ENCODE results near the gene DFFA. TPM values are rescaled to one million over a fixed set of nuclear protein-coding genes. Genes with fewer than 3 reads are reported as not detected.
A peak's percentile ranks its signal among the peaks of the same experiment; 100 is the strongest.

Gene DFFA
- polyA plus RNA-seq, 3 donors, result 11.0 to 17.8 (median 17.3) TPM

DNA sequence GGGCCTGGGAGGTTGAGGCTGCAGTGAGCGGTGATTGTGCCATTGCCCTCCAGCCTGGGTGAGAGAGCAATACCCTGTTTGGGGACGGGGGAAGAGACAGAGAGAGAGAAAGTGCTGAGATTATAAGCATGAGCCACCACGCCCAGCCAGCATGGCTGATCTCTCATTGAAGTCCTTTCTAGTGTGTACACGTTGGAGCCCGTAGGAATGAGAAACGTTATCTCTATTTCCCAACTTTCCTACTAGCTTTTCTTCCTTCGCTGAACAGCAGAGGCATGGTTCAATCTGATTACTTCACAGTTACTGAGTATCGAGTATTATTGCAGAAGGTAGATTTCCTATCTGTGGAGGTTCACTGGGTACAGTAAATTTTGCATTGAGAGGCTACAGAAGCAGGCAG is 7.0 kb upstream of the DFFA start:
- Mint-ChIP-seq H3K4me1 (peaks cover 72% of the 10 kb centered on the region), H3K36me3 (peaks cover 4 to 7% of the 10 kb centered on the region in 2 donors), H3K27ac (peak overlapping the region in 1 of 7 donors; percentile 26), H3K27me3 (ENCODE audit: low read depth in 3 of 3) (no peaks in the 10 kb centered on the region), H3K4me3 (no peak overlapping the region), H3K9me3 (no peaks in the 10 kb centered on the region)
- DNase-seq, result no peak
- Histone ChIP-seq H2AFZ (ENCODE audit: insufficient read depth, low read depth, low read length, poor library complexity, severe bottlenecking) (no peak overlapping the region), H3K79me2 (ENCODE audit: insufficient read depth, low read length) (peaks cover 95% of the 10 kb centered on the region), H4K20me1 (ENCODE audit: insufficient read depth, low read length) (peaks cover 5% of the 10 kb centered on the region), H3K9me3 (replicated peaks in 1 of 2; ENCODE audit: control insufficient read depth in 1 of 2, insufficient read depth in 1 of 2, low read length in 2 of 2) (no peaks in the 10 kb centered on the region), H3K36me3 (replicated peaks in 1 of 2; ENCODE audit: control insufficient read depth in 1 of 2, insufficient read depth in 2 of 2, low read length in 2 of 2) (peaks cover 0 to 10% of the 10 kb centered on the region in 2 donors), H3K4me2 (replicated peaks; ENCODE audit: extremely low read depth, low read length, poor library complexity, severe bottlenecking) (no peak overlapping the region), H3K27me3 (ENCODE audit: control insufficient read depth in 2 of 2, insufficient read depth in 2 of 2, low read length in 2 of 2) (no peaks in the 10 kb centered on the region), H3K4me3 (replicated peaks in 1 of 3; ENCODE audit: low read depth in 2 of 3, low read length in 3 of 3) (no peak overlapping the region), H3K9ac (ENCODE audit: insufficient read depth, low read length, poor library complexity, severe bottlenecking) (no peak overlapping the region), H3K27ac (ENCODE audit: low read depth in 1 of 2, low read length in 2 of 2) (no peak overlapping the region), H3K4me1 (ENCODE audit: control insufficient read depth in 1 of 2, insufficient read depth in 2 of 2, low read length in 2 of 2) (peaks cover 33 to 61% of the 10 kb centered on the region in 2 donors)
- TF ChIP-seq, protein P1, sequence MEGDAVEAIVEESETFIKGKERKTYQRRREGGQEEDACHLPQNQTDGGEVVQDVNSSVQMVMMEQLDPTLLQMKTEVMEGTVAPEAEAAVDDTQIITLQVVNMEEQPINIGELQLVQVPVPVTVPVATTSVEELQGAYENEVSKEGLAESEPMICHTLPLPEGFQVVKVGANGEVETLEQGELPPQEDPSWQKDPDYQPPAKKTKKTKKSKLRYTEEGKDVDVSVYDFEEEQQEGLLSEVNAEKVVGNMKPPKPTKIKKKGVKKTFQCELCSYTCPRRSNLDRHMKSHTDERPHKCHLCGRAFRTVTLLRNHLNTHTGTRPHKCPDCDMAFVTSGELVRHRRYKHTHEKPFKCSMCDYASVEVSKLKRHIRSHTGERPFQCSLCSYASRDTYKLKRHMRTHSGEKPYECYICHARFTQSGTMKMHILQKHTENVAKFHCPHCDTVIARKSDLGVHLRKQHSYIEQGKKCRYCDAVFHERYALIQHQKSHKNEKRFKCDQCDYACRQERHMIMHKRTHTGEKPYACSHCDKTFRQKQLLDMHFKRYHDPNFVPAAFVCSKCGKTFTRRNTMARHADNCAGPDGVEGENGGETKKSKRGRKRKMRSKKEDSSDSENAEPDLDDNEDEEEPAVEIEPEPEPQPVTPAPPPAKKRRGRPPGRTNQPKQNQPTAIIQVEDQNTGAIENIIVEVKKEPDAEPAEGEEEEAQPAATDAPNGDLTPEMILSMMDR (IDR thresholded peaks at IDR 0.05), result no peak
- intact Hi-C loops (cut with micrococcal nuclease), result loop anchor here in 1 of 2 donors (10.0 kb wide), 1 partner anchor 94 kb away; no protein-coding TSS in a partner anchor
- 80% methylated on average over 3 of the region's 8 CpGs for WGBS (ENCODE audit: insufficient coverage)

- Mint-ChIP-seq H3K27me3 (ENCODE audit: low read depth in 3 of 3) (no peaks in the 10 kb centered on the region), H3K4me3 (peak overlapping the region; percentile 94 to 96), H3K27ac (peak overlapping the region; percentile 74 to 92 (median 84)), H3K9me3 (no peaks in the 10 kb centered on the region), H3K36me3 (peaks cover 0 to 2% of the 10 kb centered on the region in 2 donors), H3K4me1 (peaks cover 57% of the 10 kb centered on the region)
- H2AFZ ChIP-seq (ENCODE audit: insufficient read depth, low read depth, low read length, poor library complexity, severe bottlenecking), result peak overlapping the region; percentile 85
- peaks cover 5% of the 10 kb centered on the region for H4K20me1 ChIP-seq (ENCODE audit: insufficient read depth, low read length)
- 0% methylated on average over 6 of the region's 13 CpGs for WGBS (ENCODE audit: insufficient coverage)
- peaks cover 0 to 10% of the 10 kb centered on the region in 2 donors for H3K36me3 ChIP-seq (replicated peaks in 1 of 2; ENCODE audit: control insufficient read depth in 1 of 2, insufficient read depth in 2 of 2, low read length in 2 of 2)
- TF ChIP-seq, protein P1 (IDR thresholded peaks at IDR 0.05), result no peak
- no peaks in the 10 kb centered on the region for H3K27me3 ChIP-seq (ENCODE audit: control insufficient read depth in 2 of 2, insufficient read depth in 2 of 2, low read length in 2 of 2)
- DNase-seq, result no peak
- H3K27ac ChIP-seq (ENCODE audit: low read depth in 1 of 2, low read length in 2 of 2), result peak overlapping the region; percentile 41 to 72
- peak overlapping the region; percentile 83 to 93 (median 88) for H3K4me3 ChIP-seq (replicated peaks in 1 of 3; ENCODE audit: low read depth in 2 of 3, low read length in 3 of 3)
- peaks cover 70% of the 10 kb centered on the region for H3K79me2 ChIP-seq (ENCODE audit: insufficient read depth, low read length)
- H3K9ac ChIP-seq (ENCODE audit: insufficient read depth, low read length, poor library complexity, severe bottlenecking), result peak overlapping the region; percentile 69
- H3K4me2 ChIP-seq (replicated peaks; ENCODE audit: extremely low read depth, low read length, poor library complexity, severe bottlenecking), result peak overlapping the region; percentile 97
- intact Hi-C loops (cut with micrococcal nuclease), result loop anchor here in 1 of 2 donors (10.0 kb wide), 1 partner anchor 91 kb away; no protein-coding TSS in a partner anchor
- H3K9me3 ChIP-seq (replicated peaks in 1 of 2; ENCODE audit: control insufficient read depth in 1 of 2, insufficient read depth in 1 of 2, low read length in 2 of 2), result no peaks in the 10 kb centered on the region
- H3K4me1 ChIP-seq (ENCODE audit: control insufficient read depth in 1 of 2, insufficient read depth in 2 of 2, low read length in 2 of 2), result peaks cover 40 to 58% of the 10 kb centered on the region in 2 donors
Measured at GRCh38 chr1:10475510-10475909, 3.2 kb upstream of the DFFA start.

All from CD14-positive monocyte (primary cell).